Measurements from ENCODE around the gene BAIAP2L1. TPM values are rescaled to one million over a fixed set of nuclear protein-coding genes. Genes with fewer than 3 reads are reported as not detected.

Gene BAIAP2L1
- total RNA-seq, 4 donors from 2014 or later: 39.8 to 59.8 (median 53.3) TPM

DNA sequence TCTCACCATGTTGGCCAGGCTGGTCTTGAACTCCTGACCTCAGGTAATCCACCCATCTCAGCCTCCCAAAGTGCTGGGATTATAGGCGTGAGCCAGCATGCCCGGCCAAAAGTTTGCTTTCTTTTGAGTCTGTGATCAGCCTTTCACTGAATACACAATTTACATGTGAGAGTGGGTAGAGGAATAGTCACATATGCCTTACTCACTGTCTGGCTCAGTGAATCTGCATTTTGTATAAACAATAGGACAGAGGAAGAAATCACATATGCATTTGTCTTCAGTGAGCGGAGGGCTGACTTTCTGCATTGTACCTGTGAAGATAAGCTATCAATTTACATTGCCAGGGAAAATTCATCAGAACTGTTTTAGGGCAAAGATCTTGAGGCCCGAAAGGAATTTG lies 146.4 kb downstream of the BAIAP2L1 start:
- Histone ChIP-seq H3K9me3 (no peaks in the 10 kb centered on the region), H3K4me3 (no peak overlapping the region), H3K4me1 (peaks cover 3 to 31% (median 25%) of the 10 kb centered on the region in 4 donors), H3K27ac (no peak overlapping the region), H3K27me3 (no peaks in the 10 kb centered on the region), H3K36me3 (no peaks in the 10 kb centered on the region)
- TF ChIP-seq POLR2A (IDR thresholded peaks at IDR 0.05) (no peak), EP300 (IDR thresholded peaks at IDR 0.05; ENCODE audit: low read depth) (no peak), POLR2AphosphoS5 (IDR thresholded peaks at IDR 0.05) (no peak)
- TF ChIP-seq, protein P1, sequence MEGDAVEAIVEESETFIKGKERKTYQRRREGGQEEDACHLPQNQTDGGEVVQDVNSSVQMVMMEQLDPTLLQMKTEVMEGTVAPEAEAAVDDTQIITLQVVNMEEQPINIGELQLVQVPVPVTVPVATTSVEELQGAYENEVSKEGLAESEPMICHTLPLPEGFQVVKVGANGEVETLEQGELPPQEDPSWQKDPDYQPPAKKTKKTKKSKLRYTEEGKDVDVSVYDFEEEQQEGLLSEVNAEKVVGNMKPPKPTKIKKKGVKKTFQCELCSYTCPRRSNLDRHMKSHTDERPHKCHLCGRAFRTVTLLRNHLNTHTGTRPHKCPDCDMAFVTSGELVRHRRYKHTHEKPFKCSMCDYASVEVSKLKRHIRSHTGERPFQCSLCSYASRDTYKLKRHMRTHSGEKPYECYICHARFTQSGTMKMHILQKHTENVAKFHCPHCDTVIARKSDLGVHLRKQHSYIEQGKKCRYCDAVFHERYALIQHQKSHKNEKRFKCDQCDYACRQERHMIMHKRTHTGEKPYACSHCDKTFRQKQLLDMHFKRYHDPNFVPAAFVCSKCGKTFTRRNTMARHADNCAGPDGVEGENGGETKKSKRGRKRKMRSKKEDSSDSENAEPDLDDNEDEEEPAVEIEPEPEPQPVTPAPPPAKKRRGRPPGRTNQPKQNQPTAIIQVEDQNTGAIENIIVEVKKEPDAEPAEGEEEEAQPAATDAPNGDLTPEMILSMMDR (IDR thresholded peaks at IDR 0.05): no peak
- in situ Hi-C loops (cut with MboI; ENCODE audit: low pct_ligation_motif_present in 1 of 4, low pct_unique_long_range_greater_than_20kb in 1 of 4, low sequenced_read_pairs in 3 of 4) (no loop called here), intact Hi-C loops (cut with DNase I; ENCODE audit: low total_unique reads) (no loop called here)
- no peak for DNase-seq
- 96 to 100% methylated on average over 4 of the region's 4 CpGs for WGBS, 2 donors (ENCODE audit: low coverage in 1 of 2)

DNA sequence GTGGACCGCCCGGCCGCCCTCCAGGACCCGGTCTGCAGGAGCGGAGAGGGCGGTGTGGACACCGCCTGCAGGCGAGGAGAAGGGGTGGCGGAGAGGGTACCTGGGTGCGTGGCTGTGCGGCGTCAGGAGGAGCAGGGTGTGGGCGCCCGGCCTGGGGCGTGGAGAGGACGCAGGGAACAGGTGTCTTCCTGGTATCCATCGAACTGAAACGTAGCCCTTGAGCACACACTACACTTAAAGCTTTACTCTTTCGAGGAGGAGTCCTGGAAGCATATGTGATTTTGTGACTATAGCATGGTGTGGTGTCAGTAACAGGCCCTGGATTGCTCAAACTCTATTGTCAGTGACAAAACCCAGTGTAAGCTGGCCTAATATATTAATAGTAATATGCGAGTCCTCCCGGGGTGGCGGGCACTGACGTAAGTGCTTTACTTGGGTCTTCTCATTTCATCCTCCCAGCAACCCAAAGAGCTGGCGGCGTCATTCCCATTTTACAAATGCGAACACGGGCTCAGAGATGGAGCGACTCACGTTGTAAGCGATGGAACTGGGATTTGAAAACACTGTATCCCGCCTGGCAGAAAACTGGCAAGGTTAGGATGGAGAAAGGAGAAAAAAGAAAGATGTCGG lies 148.3 kb downstream of the BAIAP2L1 start:
- Histone ChIP-seq H3K4me1 (peaks cover 6 to 40% (median 25%) of the 10 kb centered on the region in 4 donors), H3K4me3 (peak overlapping the region; percentile 65 to 97 (median 70)), H3K9me3 (no peaks in the 10 kb centered on the region), H3K27ac (peak overlapping the region; percentile 82 to 95 (median 93)), H3K27me3 (no peaks in the 10 kb centered on the region), H3K36me3 (no peaks in the 10 kb centered on the region)
- 24 to 73% methylated on average over 3 to 32 of the region's 32 CpGs for WGBS, 2 donors (ENCODE audit: low coverage in 1 of 2)
- DNase-seq: no peak
- TF ChIP-seq EP300 (IDR thresholded peaks at IDR 0.05; ENCODE audit: low read depth) (no peak), POLR2AphosphoS5 (IDR thresholded peaks at IDR 0.05) (no peak), POLR2A (IDR thresholded peaks at IDR 0.05) (no peak)
- TF ChIP-seq, protein P1 (IDR thresholded peaks at IDR 0.05): no peak
- intact Hi-C loops (cut with DNase I; ENCODE audit: low total_unique reads) (no loop called here), in situ Hi-C loops (cut with MboI; ENCODE audit: low pct_ligation_motif_present in 1 of 4, low pct_unique_long_range_greater_than_20kb in 1 of 4, low sequenced_read_pairs in 3 of 4) (no loop called here)

DNA sequence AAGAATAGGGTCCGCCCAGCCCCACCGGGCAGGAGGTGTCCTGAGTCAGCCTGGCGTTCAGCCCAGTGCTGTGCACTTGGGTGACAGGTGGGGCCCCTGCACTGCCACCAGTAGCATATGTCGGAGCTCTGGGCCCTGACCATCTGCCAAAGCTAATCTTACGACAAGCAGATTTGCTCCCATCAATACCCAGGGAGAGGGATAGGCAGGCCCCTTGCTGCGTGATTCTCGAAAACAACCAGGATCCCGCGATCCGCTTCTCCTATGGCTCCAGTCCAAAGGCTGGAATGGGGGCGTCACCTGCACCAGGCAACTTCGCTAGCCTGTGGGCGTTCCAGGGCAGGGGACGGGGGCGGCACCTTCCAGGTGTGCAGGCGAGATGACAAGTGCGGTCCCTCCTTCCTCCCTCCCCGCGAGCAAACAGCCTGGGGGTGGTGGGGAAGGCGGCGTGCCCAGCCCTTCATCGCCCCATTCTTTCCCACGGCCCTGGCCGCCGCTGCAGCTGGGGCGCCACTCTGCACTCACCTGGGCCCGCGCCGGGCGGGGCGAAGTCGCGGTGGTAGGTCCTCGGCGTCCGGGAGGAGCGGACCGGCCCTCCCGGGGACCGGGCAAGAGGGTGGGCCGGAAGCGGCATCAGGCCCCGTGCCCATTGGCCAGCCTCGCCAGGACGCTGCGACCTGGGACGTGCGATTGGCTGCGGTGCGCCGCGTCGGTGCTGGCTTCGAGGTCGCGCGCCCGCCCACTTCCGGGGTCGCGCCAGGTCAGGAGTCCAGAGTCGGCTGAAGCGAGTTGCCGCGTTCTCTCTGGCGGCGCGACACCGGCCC lies 149.1 kb downstream of the BAIAP2L1 start, which contains the start of gene TECPR1:
TSS of gene TECPR1 (minus strand) at position 632 of the 824 bp plus-strand sequence. CDS start 6,086 bp downstream, outside the sequence.
- Histone ChIP-seq H3K27me3 (no peaks in the 10 kb centered on the region), H3K4me3 (peak within 1 kb of the TSS; percentile 65 to 97 (median 70)), H3K9me3 (no peaks in the 10 kb centered on the region), H3K36me3 (no peaks in the 10 kb centered on the region), H3K4me1 (peaks cover 6 to 40% (median 25%) of the 10 kb centered on the region in 4 donors), H3K27ac (peak within 1 kb of the TSS; percentile 82 to 95 (median 93))
- peak; percentile 97 for DNase-seq
- intact Hi-C loops (cut with DNase I; ENCODE audit: low total_unique reads): no loop called here
- 1% methylated on average over 24 of the region's 69 CpGs; no CpG with 5 or more reads in 1 of the 2 donors for WGBS, 2 donors (ENCODE audit: low coverage in 1 of 2)
- in situ Hi-C loops (cut with MboI; ENCODE audit: low pct_ligation_motif_present in 1 of 4, low pct_unique_long_range_greater_than_20kb in 1 of 4, low sequenced_read_pairs in 3 of 4): no loop called here
- no peak for TF ChIP-seq EP300 (IDR thresholded peaks at IDR 0.05; ENCODE audit: low read depth)
- TF ChIP-seq, protein P1 (IDR thresholded peaks at IDR 0.05): peak in 3 of 5 experiments; percentile 9 to 26 (median 17)
- peak; percentile 54 to 86 (median 84) for TF ChIP-seq POLR2AphosphoS5 (IDR thresholded peaks at IDR 0.05)
- peak; percentile 72 for TF ChIP-seq POLR2A (IDR thresholded peaks at IDR 0.05)

DNA sequence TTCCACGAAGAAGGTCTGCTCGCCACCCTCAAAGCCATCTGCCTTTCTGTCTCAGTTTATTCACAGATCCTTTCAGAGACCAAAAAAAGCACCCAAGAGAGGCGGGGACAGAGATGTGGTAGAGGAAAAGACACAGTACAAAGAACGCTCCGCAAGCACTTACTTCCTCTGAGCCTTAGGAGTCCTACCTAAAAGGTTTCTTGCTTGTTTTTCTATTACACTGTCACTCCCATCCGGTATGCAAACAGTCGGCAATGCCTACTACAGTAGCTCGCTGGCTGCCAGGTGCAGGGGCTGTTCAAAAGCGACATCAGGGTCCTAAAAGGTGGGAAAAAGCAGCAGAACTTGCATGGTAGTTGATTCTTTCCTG lies 149.7 kb downstream of the BAIAP2L1 start:
- 10 to 23% methylated on average over 2 to 9 of the region's 9 CpGs for WGBS, 2 donors (ENCODE audit: low coverage in 1 of 2)
- intact Hi-C loops (cut with DNase I; ENCODE audit: low total_unique reads): no loop called here
- DNase-seq: no peak
- Histone ChIP-seq H3K27ac (peak overlapping the region; percentile 82 to 95 (median 93)), H3K9me3 (no peaks in the 10 kb centered on the region), H3K4me1 (peaks cover 6 to 40% (median 25%) of the 10 kb centered on the region in 4 donors), H3K36me3 (no peaks in the 10 kb centered on the region), H3K27me3 (no peaks in the 10 kb centered on the region), H3K4me3 (peak overlapping the region; percentile 65 to 97 (median 70))
- in situ Hi-C loops (cut with MboI; ENCODE audit: low pct_ligation_motif_present in 1 of 4, low pct_unique_long_range_greater_than_20kb in 1 of 4, low sequenced_read_pairs in 3 of 4): no loop called here
- TF ChIP-seq POLR2A (IDR thresholded peaks at IDR 0.05): no peak
- no peak for TF ChIP-seq EP300 (IDR thresholded peaks at IDR 0.05; ENCODE audit: low read depth)
- no peak for TF ChIP-seq POLR2AphosphoS5 (IDR thresholded peaks at IDR 0.05)
- TF ChIP-seq, protein P1 (IDR thresholded peaks at IDR 0.05): no peak

All from transverse colon (tissue), 4 donors.